GM12892 (cell line): ENCODE data around the gene PSMA2.

Experiments used
- POLR2A ChIP-seq: IDR thresholded peaks from 2 replicates; pipeline ENCODE4 v1.6.1; 2011; ENCODE audit warnings: low read depth, low read length, control low read depth
- POLR2AphosphoS5 ChIP-seq: IDR thresholded peaks from 2 replicates; pipeline ENCODE4 v1.6.1; 2011; ENCODE audit warnings: low read depth, low read length, control low read depth

- TF ChIP-seq POLR2A (no peak), POLR2AphosphoS5 (no peak)
Measured at GRCh38 chr7:42981601-42982000, 49.6 kb upstream of the PSMA2 start.
